Measurements from ENCODE around the gene NXF1. TPM values are rescaled to one million over a fixed set of nuclear protein-coding genes. Genes with fewer than 3 reads are reported as not detected.

The NXF1 gene
- total and polyA plus RNA-seq, 2 experiments from 2014 or later = 37.2 to 71.9 TPM

- Histone ChIP-seq H3K79me2 (peaks cover 41% of the 10 kb centered on the region), H3K4me2 (peak overlapping the region; percentile 82), H3K27ac (no peak overlapping the region), H3K36me3 (replicated peaks; ENCODE audit: insufficient read depth, low read depth) (peaks cover 11% of the 10 kb centered on the region), H3K9me2 (replicated peaks; ENCODE audit: insufficient read depth) (no peaks in the 10 kb centered on the region), H3K4me1 (ENCODE audit: insufficient read depth) (peaks cover 25% of the 10 kb centered on the region), H4K20me1 (ENCODE audit: insufficient read depth, poor library complexity, severe bottlenecking) (peaks cover 28% of the 10 kb centered on the region), H3K4me3 (no peak overlapping the region), H2AFZ (no peak overlapping the region), H3K27me3 (no peaks in the 10 kb centered on the region), H3K9me3 (ENCODE audit: low read depth) (no peaks in the 10 kb centered on the region)
- TF ChIP-seq CTCF (IDR thresholded peaks at IDR 0.05; ENCODE audit: poor library complexity) (no peak), EZH2phosphoT487 (IDR thresholded peaks at IDR 0.05; ENCODE audit: low read depth, severe bottlenecking, unreplicated experiment) (no peak), EZH2 (IDR thresholded peaks at IDR 0.05; ENCODE audit: borderline replicate concordance) (no peak)
- DNase-seq (ENCODE audit: low spot score) = no peak
Observed at GRCh38 chr11:62852523-62853188, 47.4 kb upstream of the NXF1 start.

DNA sequence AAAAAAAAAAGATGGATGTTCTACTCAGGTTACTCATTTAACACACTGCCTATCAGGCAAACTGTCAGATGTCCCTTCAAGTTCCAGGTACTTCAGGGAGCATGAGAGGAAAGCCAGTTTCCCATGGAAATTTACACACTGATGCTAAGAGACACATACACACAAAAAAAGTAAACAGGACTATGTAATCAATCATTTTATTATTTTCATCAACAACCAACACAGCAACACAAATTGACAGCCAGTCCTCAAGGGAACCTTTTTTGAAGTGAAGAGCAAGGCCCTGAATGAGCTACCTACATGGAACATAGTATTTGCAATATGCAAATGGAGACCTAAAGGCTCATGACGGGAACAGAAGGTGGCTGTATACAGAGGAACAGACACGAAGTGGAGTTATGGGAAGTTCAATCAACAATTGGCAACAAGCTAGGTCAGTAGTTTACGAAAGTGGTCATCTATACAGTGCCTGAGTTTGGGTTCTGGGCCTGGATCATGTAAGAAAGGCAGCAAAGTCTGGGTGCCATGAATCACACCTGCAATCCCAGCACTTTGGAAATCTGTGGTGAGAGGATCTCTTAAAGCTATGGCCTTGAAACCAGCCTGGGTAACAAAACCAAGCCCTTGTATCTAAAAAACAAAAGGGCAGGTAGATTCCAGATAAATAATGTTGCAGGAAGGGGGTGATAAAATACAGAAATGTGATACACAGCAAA, 46.7 kb upstream of the NXF1 start:
- Histone ChIP-seq H3K27ac (no peak overlapping the region), H3K27me3 (no peaks in the 10 kb centered on the region), H4K20me1 (ENCODE audit: insufficient read depth, poor library complexity, severe bottlenecking) (peaks cover 28% of the 10 kb centered on the region), H2AFZ (no peak overlapping the region), H3K4me1 (ENCODE audit: insufficient read depth) (peaks cover 18% of the 10 kb centered on the region), H3K9me2 (replicated peaks; ENCODE audit: insufficient read depth) (no peaks in the 10 kb centered on the region), H3K4me2 (peak overlapping the region; percentile 12), H3K9me3 (ENCODE audit: low read depth) (no peaks in the 10 kb centered on the region), H3K79me2 (peaks cover 37% of the 10 kb centered on the region), H3K36me3 (replicated peaks; ENCODE audit: insufficient read depth, low read depth) (peaks cover 11% of the 10 kb centered on the region), H3K4me3 (no peak overlapping the region)
- DNase-seq (ENCODE audit: low spot score) = no peak
- 57% methylated on average over 3 of the region's 3 CpGs for WGBS (ENCODE audit: low lambda C conversion rate, missing lambda C conversion rate)
- no peak for TF ChIP-seq CTCF (IDR thresholded peaks at IDR 0.05; ENCODE audit: poor library complexity)
- TF ChIP-seq EZH2 (IDR thresholded peaks at IDR 0.05; ENCODE audit: borderline replicate concordance) = no peak
- no peak for TF ChIP-seq EZH2phosphoT487 (IDR thresholded peaks at IDR 0.05; ENCODE audit: low read depth, severe bottlenecking, unreplicated experiment)

DNA sequence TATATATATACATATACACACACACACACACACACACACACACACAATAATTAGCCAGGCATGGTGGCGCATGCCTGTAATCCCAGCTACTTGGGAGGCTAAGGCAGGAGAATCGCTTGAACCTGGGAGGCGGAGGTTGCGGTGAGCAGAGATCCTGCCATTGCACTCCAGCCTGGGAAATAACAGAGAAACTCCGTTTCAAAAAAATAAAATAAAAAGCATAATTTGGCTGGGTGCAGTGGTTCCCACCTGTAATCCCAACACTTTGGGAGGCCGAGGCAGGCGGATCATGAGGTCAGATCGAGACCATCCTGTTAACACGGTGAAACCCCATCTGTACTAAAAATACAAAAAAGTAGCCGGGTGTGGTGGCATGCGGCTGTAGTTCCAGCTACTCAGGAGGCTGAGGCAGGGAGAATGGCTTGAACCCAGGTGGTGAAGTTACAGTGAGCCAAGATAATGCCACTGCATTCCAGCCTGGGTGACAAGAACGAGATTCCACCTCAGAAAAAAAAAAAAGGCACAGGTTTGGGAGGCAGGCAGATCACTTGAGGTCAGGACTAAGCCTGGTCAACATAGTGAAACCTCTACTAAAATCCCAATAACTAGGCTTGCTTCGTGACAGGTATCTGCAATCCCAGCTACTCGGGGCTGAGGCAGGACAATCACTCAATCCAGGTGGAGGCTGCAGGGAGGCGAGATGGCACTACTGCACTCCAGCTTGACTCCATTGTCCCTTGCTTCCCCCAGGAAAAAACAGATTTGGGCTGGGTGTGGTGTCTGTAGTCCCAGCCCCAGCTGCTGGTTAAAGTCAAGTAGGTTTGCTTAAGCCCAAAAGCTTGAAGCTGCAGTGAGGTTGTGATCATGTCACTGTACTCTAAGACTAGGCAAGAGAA, 45.9 kb upstream of the NXF1 start:
- H3K9me3 ChIP-seq (ENCODE audit: low read depth) = no peaks in the 10 kb centered on the region
- DNase-seq (ENCODE audit: low spot score) = no peak
- peaks cover 11% of the 10 kb centered on the region for H3K36me3 ChIP-seq (replicated peaks; ENCODE audit: insufficient read depth, low read depth)
- 60% methylated on average over 14 of the region's 15 CpGs for WGBS (ENCODE audit: low lambda C conversion rate, missing lambda C conversion rate)
- H3K79me2 ChIP-seq = peaks cover 31% of the 10 kb centered on the region
- peaks cover 28% of the 10 kb centered on the region for H4K20me1 ChIP-seq (ENCODE audit: insufficient read depth, poor library complexity, severe bottlenecking)
- no peaks in the 10 kb centered on the region for H3K9me2 ChIP-seq (replicated peaks; ENCODE audit: insufficient read depth)
- H3K4me2 ChIP-seq = no peak overlapping the region
- H3K4me3 ChIP-seq = no peak overlapping the region
- no peak for TF ChIP-seq EZH2phosphoT487 (IDR thresholded peaks at IDR 0.05; ENCODE audit: low read depth, severe bottlenecking, unreplicated experiment)
- peaks cover 12% of the 10 kb centered on the region for H3K4me1 ChIP-seq (ENCODE audit: insufficient read depth)
- H3K27ac ChIP-seq = no peak overlapping the region
- H3K27me3 ChIP-seq = no peaks in the 10 kb centered on the region
- no peak overlapping the region for H2AFZ ChIP-seq
